Lower lobe of right lung (tissue), 2 donors: ENCODE results near the gene DLGAP1. TPM values are rescaled to one million over a fixed set of nuclear protein-coding genes. Genes with fewer than 3 reads are reported as not detected.

Experiments
- ATAC-seq, 2 donors: fragments of 200-7000 bp; cut with Tn5 transposase; one replicate each; pipeline ENCODE4 v1.9.1; 2020 to 2022; ENCODE audit warnings: mild to moderate bottlenecking in 2 of 2, moderate library complexity in 2 of 2
- DNase-seq: peaks from one replicate; pipeline ENCODE4 v3.0.0-alpha.2; 2020
- H3K27ac ChIP-seq: fragments of 200-600 bp; one replicate; pipeline ENCODE4 v1.8.0; 2022
- H3K27me3 ChIP-seq: fragments of 200-600 bp; one replicate; pipeline ENCODE4 v1.8.0; 2022; ENCODE audit warnings: low read depth
- H3K36me3 ChIP-seq: fragments of 200-600 bp; one replicate; pipeline ENCODE4 v1.8.0; 2022; ENCODE audit warnings: mild to moderate bottlenecking
- H3K4me1 ChIP-seq: fragments of 200-600 bp; one replicate; pipeline ENCODE4 v1.8.0; 2022
- H3K4me3 ChIP-seq: fragments of 200-600 bp; one replicate; pipeline ENCODE4 v1.8.0; 2022; ENCODE audit warnings: mild to moderate bottlenecking
- H3K9me3 ChIP-seq: fragments of 200-600 bp; one replicate; pipeline ENCODE4 v1.8.0; 2022
- intact Hi-C: fragments of 100-400 bp; cut with DNase I; formaldehyde crosslinking; loops from one replicate; pipeline ENCODE4 v1.11.0; 2022
- total RNA-seq: library from RNA; stranded (reverse); fragmentation: NEBNext Ultra II Directional; extraction: Animal tissue kit (Norgen Biotek cat#: 25700); gene quantifications from one replicate; pipeline ENCODE4 v1.2.1, GENCODE V29; 2021
- TF ChIP-seq, protein P1 (sequence below): fragments of 200-600 bp; IDR thresholded peaks from one replicate; pipeline ENCODE4 v1.8.0; 2022; ENCODE audit warnings: antibody characterized with exemption, mild to moderate bottlenecking
- donor health status: DM: no; HTN: yes; CAD: no; lungs with severe emphysema.

DLGAP1 gene
- total RNA-seq, 1 donor from 2014 or later, result 3.8 TPM

DNA sequence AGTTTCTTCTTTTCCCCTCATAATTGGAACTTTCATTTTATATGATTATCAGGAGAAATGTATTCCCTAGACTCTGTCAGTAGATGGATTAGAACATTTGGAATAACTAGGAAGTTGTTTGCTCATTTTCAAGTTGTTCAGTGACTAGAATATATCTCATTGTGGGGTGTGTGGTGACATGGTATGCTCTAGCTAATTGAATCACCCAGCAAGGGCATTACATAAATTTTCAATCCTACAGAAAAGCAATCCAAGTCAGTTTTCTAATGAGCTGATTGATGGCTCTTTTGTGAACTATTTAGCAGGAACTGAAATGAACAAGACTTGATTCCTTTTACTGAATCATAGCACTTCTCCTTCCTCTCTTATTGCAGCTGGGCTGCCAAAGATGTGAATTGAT lies 543.7 kb downstream of the DLGAP1 start:
- H3K27me3 ChIP-seq, result no peaks in the 10 kb centered on the region
- H3K9me3 ChIP-seq, result no peaks in the 10 kb centered on the region
- H3K36me3 ChIP-seq, result no peaks in the 10 kb centered on the region
- no peak overlapping the region for H3K4me3 ChIP-seq
- no peak overlapping the region for H3K27ac ChIP-seq
- H3K4me1 ChIP-seq, result no peaks in the 10 kb centered on the region
- no peak for ATAC-seq
- no peak for DNase-seq
- intact Hi-C loops, result no loop called here
- TF ChIP-seq, protein P1, sequence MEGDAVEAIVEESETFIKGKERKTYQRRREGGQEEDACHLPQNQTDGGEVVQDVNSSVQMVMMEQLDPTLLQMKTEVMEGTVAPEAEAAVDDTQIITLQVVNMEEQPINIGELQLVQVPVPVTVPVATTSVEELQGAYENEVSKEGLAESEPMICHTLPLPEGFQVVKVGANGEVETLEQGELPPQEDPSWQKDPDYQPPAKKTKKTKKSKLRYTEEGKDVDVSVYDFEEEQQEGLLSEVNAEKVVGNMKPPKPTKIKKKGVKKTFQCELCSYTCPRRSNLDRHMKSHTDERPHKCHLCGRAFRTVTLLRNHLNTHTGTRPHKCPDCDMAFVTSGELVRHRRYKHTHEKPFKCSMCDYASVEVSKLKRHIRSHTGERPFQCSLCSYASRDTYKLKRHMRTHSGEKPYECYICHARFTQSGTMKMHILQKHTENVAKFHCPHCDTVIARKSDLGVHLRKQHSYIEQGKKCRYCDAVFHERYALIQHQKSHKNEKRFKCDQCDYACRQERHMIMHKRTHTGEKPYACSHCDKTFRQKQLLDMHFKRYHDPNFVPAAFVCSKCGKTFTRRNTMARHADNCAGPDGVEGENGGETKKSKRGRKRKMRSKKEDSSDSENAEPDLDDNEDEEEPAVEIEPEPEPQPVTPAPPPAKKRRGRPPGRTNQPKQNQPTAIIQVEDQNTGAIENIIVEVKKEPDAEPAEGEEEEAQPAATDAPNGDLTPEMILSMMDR, result no peak

DNA sequence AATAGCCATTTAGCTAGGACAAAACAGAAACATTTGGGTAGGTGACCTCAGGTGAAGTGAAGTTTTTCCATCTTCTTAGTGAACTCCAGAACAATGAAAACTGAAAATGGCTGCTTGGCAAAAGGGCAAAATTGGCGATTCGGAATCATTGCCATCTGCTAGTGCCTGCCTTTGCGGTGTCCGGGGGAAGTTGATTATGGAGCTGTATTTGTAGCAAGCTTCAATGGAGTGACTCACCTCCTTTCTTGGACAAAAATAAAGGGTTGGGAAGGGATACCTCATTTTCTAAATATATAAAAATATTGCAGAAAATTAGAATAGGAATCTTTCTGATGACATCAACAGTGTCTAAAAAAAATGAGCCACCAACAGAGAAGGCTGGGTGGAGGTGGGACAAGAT lies 544.6 kb downstream of the DLGAP1 start:
- Histone ChIP-seq H3K9me3 (no peaks in the 10 kb centered on the region), H3K27ac (no peak overlapping the region), H3K4me3 (no peak overlapping the region), H3K4me1 (no peaks in the 10 kb centered on the region), H3K36me3 (no peaks in the 10 kb centered on the region), H3K27me3 (no peaks in the 10 kb centered on the region)
- TF ChIP-seq, protein P1, result no peak
- intact Hi-C loops, result no loop called here
- no peak for DNase-seq
- no peak for ATAC-seq

GRCh38 chr18:3907955-3908354 lies 547.2 kb downstream of the DLGAP1 start:
- Histone ChIP-seq H3K27me3 (no peaks in the 10 kb centered on the region), H3K4me1 (no peaks in the 10 kb centered on the region), H3K27ac (no peak overlapping the region), H3K36me3 (no peaks in the 10 kb centered on the region), H3K4me3 (no peak overlapping the region), H3K9me3 (no peaks in the 10 kb centered on the region)
- DNase-seq (no peak), ATAC-seq (no peak)
- TF ChIP-seq, protein P1, result no peak
- intact Hi-C loops, result no loop called here

- Histone ChIP-seq H3K27ac (no peak overlapping the region), H3K27me3 (no peaks in the 10 kb centered on the region), H3K9me3 (no peaks in the 10 kb centered on the region), H3K36me3 (no peaks in the 10 kb centered on the region), H3K4me1 (no peaks in the 10 kb centered on the region), H3K4me3 (no peak overlapping the region)
- TF ChIP-seq, protein P1, result no peak
- ATAC-seq (no peak), DNase-seq (no peak)
- intact Hi-C loops, result no loop called here
These were observed 548.9 kb downstream of the DLGAP1 start for GRCh38 chr18:3906116-3906750.

- Histone ChIP-seq H3K36me3 (no peaks in the 10 kb centered on the region), H3K27me3 (no peaks in the 10 kb centered on the region), H3K27ac (no peak overlapping the region), H3K4me1 (no peaks in the 10 kb centered on the region), H3K4me3 (no peak overlapping the region), H3K9me3 (no peaks in the 10 kb centered on the region)
- TF ChIP-seq, protein P1, result no peak
- intact Hi-C loops, result no loop called here
- DNase-seq (no peak), ATAC-seq (no peak)
These were observed 551.8 kb downstream of the DLGAP1 start for GRCh38 chr18:3903337-3903736.
